ENCODE data around the gene AKAP6. TPM values are rescaled to one million over a fixed set of nuclear protein-coding genes. Genes with fewer than 3 reads are reported as not detected.

Gene AKAP6
- total RNA-seq, 1 experiment from 2014 or later, result 2.1 TPM

GRCh38 chr14:32622742-32623141, 293.6 kb downstream of the AKAP6 start:
- DNase-seq (ENCODE audit: low read depth), result no peak

GRCh38 chr14:32623300-32624093, 294.4 kb downstream of the AKAP6 start:
- DNase-seq (ENCODE audit: low read depth), result peak; percentile 69

GRCh38 chr14:32625211-32625610, 296.1 kb downstream of the AKAP6 start:
- DNase-seq (ENCODE audit: low read depth), result no peak

- DNase-seq (ENCODE audit: low read depth), result no peak
Measured at GRCh38 chr14:32627545-32628298, 298.6 kb downstream of the AKAP6 start.

- DNase-seq (ENCODE audit: low read depth), result no peak
Measured at GRCh38 chr14:32629236-32629635, 300.1 kb downstream of the AKAP6 start.

GRCh38 chr14:32630701-32631100, 301.6 kb downstream of the AKAP6 start:
- DNase-seq (ENCODE audit: low read depth), result no peak

- no peak for DNase-seq (ENCODE audit: low read depth)
Measured at GRCh38 chr14:32633224-32633859, 304.2 kb downstream of the AKAP6 start.

- DNase-seq (ENCODE audit: low read depth), result no peak
Measured at GRCh38 chr14:32633930-32634329, 304.8 kb downstream of the AKAP6 start.

GRCh38 chr14:32635061-32635719, 306.1 kb downstream of the AKAP6 start:
- DNase-seq (ENCODE audit: low read depth), result peak; percentile 15

GRCh38 chr14:32637582-32637981, 308.5 kb downstream of the AKAP6 start:
- no peak for DNase-seq (ENCODE audit: low read depth)

- no peak for DNase-seq (ENCODE audit: low read depth)
Measured at GRCh38 chr14:32639208-32639607, 310.1 kb downstream of the AKAP6 start.

- no peak for DNase-seq (ENCODE audit: low read depth)
Measured at GRCh38 chr14:32645551-32645950, 316.5 kb downstream of the AKAP6 start.

- DNase-seq (ENCODE audit: low read depth), result no peak
Measured at GRCh38 chr14:32648434-32648833, 319.3 kb downstream of the AKAP6 start.

GRCh38 chr14:32650030-32650429, 320.9 kb downstream of the AKAP6 start:
- no peak for DNase-seq (ENCODE audit: low read depth)

GRCh38 chr14:32650665-32651064, 321.6 kb downstream of the AKAP6 start:
- DNase-seq (ENCODE audit: low read depth), result no peak

GRCh38 chr14:32654106-32654505, 325.0 kb downstream of the AKAP6 start:
- no peak for DNase-seq (ENCODE audit: low read depth)

GRCh38 chr14:32656601-32657000, 327.5 kb downstream of the AKAP6 start:
- no peak for DNase-seq (ENCODE audit: low read depth)

GRCh38 chr14:32657081-32657480, 328.0 kb downstream of the AKAP6 start:
- peak; percentile 57 for DNase-seq (ENCODE audit: low read depth)

GRCh38 chr14:32661216-32661615, 332.1 kb downstream of the AKAP6 start:
- no peak for DNase-seq (ENCODE audit: low read depth)

GRCh38 chr14:32662211-32662610, 333.1 kb downstream of the AKAP6 start:
- no peak for DNase-seq (ENCODE audit: low read depth)

GRCh38 chr14:32666308-32666707, 337.2 kb downstream of the AKAP6 start:
- DNase-seq (ENCODE audit: low read depth), result no peak

- no peak for DNase-seq (ENCODE audit: low read depth)
Measured at GRCh38 chr14:32667287-32667686, 338.2 kb downstream of the AKAP6 start.

All from Daoy (cell line).